ENCODE measurements around the gene ENDOG.
"Not testable (repeated sequence)": the region's sequence is repeated elsewhere in the genome, so short reads cannot be mapped to it uniquely, and the experiment has no call there.

Gene ENDOG

DNA sequence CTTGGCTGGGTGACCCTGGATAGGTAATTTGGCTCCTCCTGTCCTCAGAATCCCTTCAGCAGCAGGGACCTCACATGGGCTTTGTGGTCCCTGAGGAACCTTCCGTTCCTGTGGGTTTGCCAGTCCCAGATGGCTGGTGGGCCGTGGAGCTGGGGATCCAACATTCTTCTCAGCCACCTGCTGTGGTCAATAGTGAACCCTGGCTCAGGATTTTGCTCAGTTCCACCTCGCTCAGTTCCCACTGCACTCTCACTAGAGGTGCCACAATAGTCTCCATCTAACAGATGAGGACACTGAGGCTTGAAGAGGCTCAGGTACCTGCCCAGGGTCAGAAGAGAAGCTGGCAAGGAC is 28.4 kb downstream of the ENDOG start:
- TF ChIP-seq, protein P1, sequence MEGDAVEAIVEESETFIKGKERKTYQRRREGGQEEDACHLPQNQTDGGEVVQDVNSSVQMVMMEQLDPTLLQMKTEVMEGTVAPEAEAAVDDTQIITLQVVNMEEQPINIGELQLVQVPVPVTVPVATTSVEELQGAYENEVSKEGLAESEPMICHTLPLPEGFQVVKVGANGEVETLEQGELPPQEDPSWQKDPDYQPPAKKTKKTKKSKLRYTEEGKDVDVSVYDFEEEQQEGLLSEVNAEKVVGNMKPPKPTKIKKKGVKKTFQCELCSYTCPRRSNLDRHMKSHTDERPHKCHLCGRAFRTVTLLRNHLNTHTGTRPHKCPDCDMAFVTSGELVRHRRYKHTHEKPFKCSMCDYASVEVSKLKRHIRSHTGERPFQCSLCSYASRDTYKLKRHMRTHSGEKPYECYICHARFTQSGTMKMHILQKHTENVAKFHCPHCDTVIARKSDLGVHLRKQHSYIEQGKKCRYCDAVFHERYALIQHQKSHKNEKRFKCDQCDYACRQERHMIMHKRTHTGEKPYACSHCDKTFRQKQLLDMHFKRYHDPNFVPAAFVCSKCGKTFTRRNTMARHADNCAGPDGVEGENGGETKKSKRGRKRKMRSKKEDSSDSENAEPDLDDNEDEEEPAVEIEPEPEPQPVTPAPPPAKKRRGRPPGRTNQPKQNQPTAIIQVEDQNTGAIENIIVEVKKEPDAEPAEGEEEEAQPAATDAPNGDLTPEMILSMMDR (IDR thresholded peaks at IDR 0.05; ENCODE audit: low read depth, low read length, missing control alignments), result no peak
- H3K4me3 ChIP-seq (ENCODE audit: low read depth, low read length), result no peak overlapping the region
- no peaks in the 10 kb centered on the region for H3K36me3 ChIP-seq (replicated peaks)
- no peak for DNase-seq
- H3K27ac ChIP-seq, result no peak overlapping the region
- in situ Hi-C loops (cut with HindIII; ENCODE audit: low pct_ligation_motif_present, low sequenced_read_pairs), result no loop called here
- H3K27me3 ChIP-seq (replicated peaks), result no peaks in the 10 kb centered on the region

DNA sequence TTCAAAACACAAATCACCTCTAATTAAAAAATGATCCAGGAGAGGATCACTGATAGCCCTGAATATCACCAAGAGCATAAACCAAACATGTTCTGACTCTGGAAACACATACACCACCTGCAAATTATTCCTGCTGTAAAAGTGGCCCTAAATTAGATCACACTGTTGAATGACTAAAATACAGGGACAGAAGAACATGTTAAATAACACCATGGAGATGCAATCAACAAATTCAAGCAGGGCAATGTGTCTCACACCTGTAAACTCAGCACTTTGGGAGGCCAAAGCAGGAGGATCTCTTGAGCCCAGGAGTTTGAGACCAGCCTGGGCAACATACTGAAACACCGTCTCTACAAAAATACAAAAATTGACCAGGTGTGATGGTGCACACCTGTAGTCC is 29.5 kb downstream of the ENDOG start:
- TF ChIP-seq, protein P1 (IDR thresholded peaks at IDR 0.05; ENCODE audit: low read depth, low read length, missing control alignments), result no peak
- Histone ChIP-seq H3K27ac (no peak overlapping the region), H3K36me3 (replicated peaks) (no peaks in the 10 kb centered on the region), H3K4me3 (ENCODE audit: low read depth, low read length) (no peak overlapping the region), H3K27me3 (replicated peaks) (no peaks in the 10 kb centered on the region)
- in situ Hi-C loops (cut with HindIII; ENCODE audit: low pct_ligation_motif_present, low sequenced_read_pairs), result no loop called here
- no peak for DNase-seq

DNA sequence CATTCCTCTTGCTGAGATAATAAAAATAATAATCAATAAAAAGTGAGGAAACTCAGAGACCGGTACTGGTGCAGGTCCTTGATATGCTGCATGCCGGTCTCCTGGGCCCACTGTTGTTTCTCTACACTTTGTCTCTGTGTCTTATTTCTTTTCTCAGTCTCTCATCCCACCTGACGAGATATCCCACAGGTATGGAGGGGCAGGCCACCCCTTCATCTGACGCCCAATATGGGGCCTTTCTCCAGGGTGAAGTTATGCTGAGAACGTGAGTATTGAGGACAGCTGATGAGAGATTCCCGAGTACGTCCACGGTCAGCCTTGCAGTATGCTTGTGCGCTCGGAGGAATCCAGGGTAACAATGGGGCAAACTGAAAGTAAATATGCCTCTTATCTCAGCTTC is 32.7 kb downstream of the ENDOG start:
- H3K36me3 ChIP-seq (replicated peaks); in situ Hi-C loops (cut with HindIII; ENCODE audit: low pct_ligation_motif_present, low sequenced_read_pairs); H3K27ac ChIP-seq; DNase-seq; H3K4me3 ChIP-seq (ENCODE audit: low read depth, low read length); H3K27me3 ChIP-seq (replicated peaks): not testable (repeated sequence)

DNA sequence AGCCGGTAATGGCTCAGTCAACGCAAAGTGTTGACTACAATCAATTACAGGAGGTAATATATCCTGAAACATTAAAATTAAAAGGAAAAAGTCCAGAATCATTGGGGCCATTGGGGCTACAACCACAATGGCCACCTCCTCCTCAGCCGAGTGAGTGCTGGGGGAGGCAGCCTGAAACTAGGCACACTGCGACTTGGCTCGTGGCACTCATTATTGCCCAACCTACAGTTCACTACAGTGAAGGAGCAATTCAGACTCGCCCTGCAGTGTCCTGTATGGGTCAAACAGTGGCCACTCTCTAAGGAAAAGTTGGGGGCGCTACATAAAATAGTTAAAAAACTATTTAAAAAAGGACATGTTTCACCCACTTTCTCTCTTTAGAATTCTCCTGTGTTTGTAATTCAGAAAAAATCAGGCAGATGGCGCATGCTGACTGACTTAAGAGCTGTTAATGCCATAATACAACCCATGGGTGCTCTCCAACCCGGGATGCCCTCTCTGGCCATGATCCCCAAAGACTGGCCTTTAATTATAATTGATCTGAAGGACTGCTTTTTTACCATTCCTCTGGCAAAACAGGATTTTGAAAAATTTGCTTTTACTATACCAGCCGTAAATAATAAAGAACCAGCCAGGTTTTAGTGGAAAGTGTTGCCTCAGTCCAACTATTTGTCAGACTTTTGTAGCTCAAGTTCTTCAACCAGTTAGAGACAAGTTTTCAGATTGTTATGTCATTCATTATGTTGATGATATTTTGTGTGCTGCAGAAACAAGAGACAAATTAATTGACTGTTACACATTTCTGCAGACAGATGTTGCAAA is 33.7 kb downstream of the ENDOG start:
- in situ Hi-C loops (cut with HindIII; ENCODE audit: low pct_ligation_motif_present, low sequenced_read_pairs); H3K36me3 ChIP-seq (replicated peaks); H3K27me3 ChIP-seq (replicated peaks); H3K4me3 ChIP-seq (ENCODE audit: low read depth, low read length); H3K27ac ChIP-seq: not testable (repeated sequence)
- peak; percentile 45 for DNase-seq
- TF ChIP-seq, protein P1 (IDR thresholded peaks at IDR 0.05; ENCODE audit: low read depth, low read length, missing control alignments), result peak; percentile 45

DNA sequence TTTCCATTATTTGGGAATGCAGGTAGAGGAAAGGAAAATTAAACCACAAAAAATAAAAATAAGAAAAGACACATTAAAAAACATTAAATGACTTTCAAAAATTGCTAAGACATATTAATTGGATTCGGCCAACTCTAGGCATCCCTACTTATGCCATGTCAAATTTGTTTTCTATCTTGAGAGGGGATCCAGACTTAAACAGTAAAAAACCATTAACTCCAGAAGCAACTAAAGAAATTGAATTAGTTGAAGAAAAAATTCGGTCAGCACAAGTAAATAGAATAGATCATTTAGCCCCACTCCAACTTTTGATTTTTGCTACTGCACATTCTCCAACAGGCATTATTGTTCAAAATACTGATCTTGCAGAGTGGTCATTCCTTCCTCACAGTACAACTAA is 34.3 kb downstream of the ENDOG start:
- H3K4me3 ChIP-seq (ENCODE audit: low read depth, low read length); in situ Hi-C loops (cut with HindIII; ENCODE audit: low pct_ligation_motif_present, low sequenced_read_pairs); H3K27me3 ChIP-seq (replicated peaks); H3K36me3 ChIP-seq (replicated peaks); DNase-seq; H3K27ac ChIP-seq: not testable (repeated sequence)

DNA sequence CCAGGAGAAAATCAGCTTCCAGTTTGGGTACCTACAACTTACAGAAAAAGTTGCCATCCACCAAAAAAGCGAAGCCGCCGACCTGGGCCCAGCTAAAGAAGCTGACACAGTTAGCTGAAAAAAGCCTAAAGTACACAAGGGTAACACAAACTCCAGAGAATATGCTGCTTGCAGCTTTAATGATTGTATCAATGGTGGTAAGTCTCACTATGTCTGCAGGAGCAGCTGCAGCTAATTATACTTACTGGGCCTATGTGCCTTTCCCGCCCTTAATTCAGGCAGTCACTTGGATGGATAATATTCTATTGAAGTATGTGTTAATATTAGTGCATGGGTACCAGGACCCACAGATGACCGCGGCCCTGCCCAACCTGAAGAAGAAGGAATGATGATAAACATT is 36.2 kb downstream of the ENDOG start:
- in situ Hi-C loops (cut with HindIII; ENCODE audit: low pct_ligation_motif_present, low sequenced_read_pairs); H3K36me3 ChIP-seq (replicated peaks); H3K27ac ChIP-seq; H3K27me3 ChIP-seq (replicated peaks); H3K4me3 ChIP-seq (ENCODE audit: low read depth, low read length); DNase-seq: not testable (repeated sequence)

DNA sequence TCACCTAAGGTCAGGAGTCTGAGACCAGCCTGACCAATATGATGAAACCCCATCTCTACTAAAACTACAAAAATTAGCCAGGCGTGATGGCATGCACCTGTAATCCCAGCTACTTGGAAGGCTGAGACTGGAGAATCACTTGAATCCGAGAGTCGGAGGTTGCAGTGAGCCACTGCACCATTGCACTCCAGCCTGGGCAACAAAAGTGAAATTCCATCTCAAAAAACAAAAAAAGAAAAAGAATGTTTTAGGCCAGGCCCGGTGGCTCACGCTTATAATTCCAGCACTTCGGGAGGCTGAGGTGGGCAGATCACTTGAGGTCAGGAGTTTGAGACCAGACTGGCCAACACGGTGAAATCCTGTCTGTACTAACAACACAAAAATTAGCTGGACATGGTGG is 40.2 kb downstream of the ENDOG start:
- H3K27ac ChIP-seq; H3K36me3 ChIP-seq (replicated peaks); H3K4me3 ChIP-seq (ENCODE audit: low read depth, low read length); H3K27me3 ChIP-seq (replicated peaks); in situ Hi-C loops (cut with HindIII; ENCODE audit: low pct_ligation_motif_present, low sequenced_read_pairs); DNase-seq: not testable (repeated sequence)

DNA sequence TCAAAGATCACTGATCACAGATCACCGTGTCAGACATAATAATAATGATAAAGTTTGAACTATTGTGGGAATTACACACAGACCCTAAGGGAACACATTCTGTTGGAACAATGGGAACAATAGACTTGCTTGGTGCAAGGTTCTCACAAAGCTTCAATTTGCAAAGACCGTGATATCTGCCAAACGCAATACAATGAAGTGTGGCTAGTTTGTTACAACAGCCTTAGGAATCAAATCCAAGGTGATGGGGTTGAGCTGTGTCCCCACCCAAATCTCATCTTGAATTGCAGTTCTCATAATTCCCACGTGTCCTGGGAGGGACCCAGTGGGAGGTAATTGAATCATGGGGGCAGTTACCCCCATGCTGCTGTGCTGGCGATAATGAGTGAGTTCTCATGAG is 42.6 kb downstream of the ENDOG start:
- no peak for DNase-seq
- TF ChIP-seq, protein P1 (IDR thresholded peaks at IDR 0.05; ENCODE audit: low read depth, low read length, missing control alignments), result no peak
- in situ Hi-C loops (cut with HindIII; ENCODE audit: low pct_ligation_motif_present, low sequenced_read_pairs), result no loop called here
- Histone ChIP-seq H3K36me3 (replicated peaks) (no peaks in the 10 kb centered on the region), H3K4me3 (ENCODE audit: low read depth, low read length) (no peak overlapping the region), H3K27ac (no peak overlapping the region), H3K27me3 (replicated peaks) (no peaks in the 10 kb centered on the region)

Data from brain microvascular endothelial cell (primary cell).